Stimulated activated CD4-positive, alpha-beta T cell treated with anti-CD3 and anti-CD28 coated beads, Interleukin-15, amount 100 ng/mL, for 1 hour (primary cell): ENCODE results near the gene SRPK2.

ENCODE experiments used
- DNase-seq, 2 donors: peaks; one replicate each; pipeline ENCODE4 v3.0.0-alpha.2; 2020; ENCODE audit warnings: low read depth in 1 of 2, low spot score in 1 of 2

SRPK2 gene

GRCh38 chr7:105107458-105107857 is 281.3 kb downstream of the SRPK2 start:
- no peak for DNase-seq

GRCh38 chr7:105106473-105106872 is 282.2 kb downstream of the SRPK2 start:
- no peak for DNase-seq

- no peak for DNase-seq
These were observed 283.1 kb downstream of the SRPK2 start for GRCh38 chr7:105105579-105105978.

GRCh38 chr7:105102557-105103352 is 286.0 kb downstream of the SRPK2 start:
- no peak for DNase-seq

GRCh38 chr7:105101864-105102263 is 286.9 kb downstream of the SRPK2 start:
- no peak for DNase-seq

- DNase-seq: no peak
These were observed 289.7 kb downstream of the SRPK2 start for GRCh38 chr7:105098863-105099515.

GRCh38 chr7:105097619-105098018 is 291.1 kb downstream of the SRPK2 start:
- DNase-seq: no peak

- no peak for DNase-seq
These were observed 292.4 kb downstream of the SRPK2 start for GRCh38 chr7:105096306-105096705.

GRCh38 chr7:105094966-105095365 is 293.8 kb downstream of the SRPK2 start:
- no peak for DNase-seq

- DNase-seq: no peak
These were observed 300.3 kb downstream of the SRPK2 start for GRCh38 chr7:105088456-105088855.

- no peak for DNase-seq
These were observed 300.7 kb downstream of the SRPK2 start for GRCh38 chr7:105087981-105088380.

GRCh38 chr7:105086850-105087249 is 301.9 kb downstream of the SRPK2 start:
- no peak for DNase-seq

- DNase-seq: no peak
These were observed 304.1 kb downstream of the SRPK2 start for GRCh38 chr7:105084581-105084980.

- no peak for DNase-seq
These were observed 309.4 kb downstream of the SRPK2 start for GRCh38 chr7:105079348-105079747.

GRCh38 chr7:105073143-105073542 is 315.6 kb downstream of the SRPK2 start:
- DNase-seq: no peak

- DNase-seq: no peak
These were observed 319.8 kb downstream of the SRPK2 start for GRCh38 chr7:105068886-105069285.

GRCh38 chr7:105067691-105068090 is 321.0 kb downstream of the SRPK2 start:
- no peak for DNase-seq
